ENCODE measurements around the gene ST6GALNAC3.

The ST6GALNAC3 gene

DNA sequence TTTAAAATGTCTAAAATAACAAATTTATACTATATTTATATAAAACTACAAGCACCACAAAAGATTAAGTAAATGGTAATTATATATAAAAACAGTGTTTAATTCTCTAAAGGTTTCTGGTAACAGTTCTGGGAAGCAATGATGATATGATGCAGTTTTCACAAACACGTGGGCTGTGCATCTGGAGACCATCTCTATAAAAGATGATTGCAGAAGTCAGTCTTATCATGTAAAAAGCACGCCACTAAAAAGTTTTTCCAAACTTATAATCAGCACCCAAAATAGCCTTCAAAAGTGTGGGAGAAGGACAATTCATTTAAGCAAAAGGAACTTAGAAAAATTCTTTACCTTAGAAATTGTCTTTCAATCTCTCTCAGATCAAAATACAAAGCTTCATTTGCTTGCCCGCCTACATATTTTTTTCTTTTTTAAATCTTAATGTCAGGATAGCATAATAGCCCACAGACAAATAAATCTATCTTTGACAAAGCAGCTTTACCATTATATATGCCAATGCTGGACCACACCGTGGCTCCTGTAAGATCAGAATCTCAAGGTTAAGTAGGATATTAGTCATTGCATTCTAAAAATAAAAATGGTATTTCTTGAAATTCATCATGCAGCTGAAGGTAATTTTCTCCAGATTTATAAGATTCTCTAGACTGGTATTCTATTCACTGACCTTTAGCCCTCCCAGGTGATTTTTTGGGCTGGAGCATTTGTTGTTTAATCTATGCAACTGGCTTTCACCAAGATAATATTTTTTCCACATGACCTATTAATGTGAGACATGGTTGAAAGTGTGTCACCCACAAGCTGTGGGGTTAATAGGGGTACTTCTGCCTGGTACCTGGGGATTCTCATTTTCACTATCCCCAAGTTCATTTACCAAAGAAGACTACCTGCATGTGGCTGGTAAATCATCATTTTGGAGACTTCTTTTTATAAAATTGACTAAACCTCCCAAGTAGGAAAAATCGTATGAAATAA lies 603.2 kb downstream of the ST6GALNAC3 start:
- DNase-seq (ENCODE audit: low read depth in 1 of 2, low spot score in 1 of 2): no peak

DNA sequence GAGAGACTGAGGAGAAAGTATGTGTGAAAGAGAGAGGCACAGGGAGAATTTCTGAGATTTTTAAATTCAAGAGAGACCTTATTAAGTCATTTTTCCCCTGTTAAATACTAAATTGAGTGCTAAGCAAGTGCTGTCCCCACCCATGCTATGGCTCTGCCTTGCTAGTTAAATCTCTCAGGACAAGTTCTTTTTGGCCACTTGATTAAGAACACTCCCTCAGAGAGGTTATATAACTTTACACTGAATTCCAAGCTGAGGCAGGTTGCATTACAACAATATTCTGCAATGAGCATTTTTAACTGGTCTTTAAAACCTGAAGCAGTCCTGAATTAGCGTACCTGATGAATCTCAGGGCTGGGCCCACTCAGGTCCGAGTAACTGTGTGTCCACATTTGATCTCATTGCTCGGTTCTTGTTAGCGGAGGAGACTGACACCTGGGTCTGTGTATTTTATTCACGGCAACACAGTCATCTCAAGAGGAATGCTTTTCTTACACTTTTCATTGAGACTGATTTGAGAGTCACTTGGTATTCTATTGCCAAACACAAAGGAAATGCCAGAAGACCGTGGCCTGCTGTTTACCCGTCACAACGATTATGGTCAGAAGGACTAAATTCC lies 605.1 kb downstream of the ST6GALNAC3 start:
- DNase-seq (ENCODE audit: low read depth in 1 of 2, low spot score in 1 of 2): no peak

DNA sequence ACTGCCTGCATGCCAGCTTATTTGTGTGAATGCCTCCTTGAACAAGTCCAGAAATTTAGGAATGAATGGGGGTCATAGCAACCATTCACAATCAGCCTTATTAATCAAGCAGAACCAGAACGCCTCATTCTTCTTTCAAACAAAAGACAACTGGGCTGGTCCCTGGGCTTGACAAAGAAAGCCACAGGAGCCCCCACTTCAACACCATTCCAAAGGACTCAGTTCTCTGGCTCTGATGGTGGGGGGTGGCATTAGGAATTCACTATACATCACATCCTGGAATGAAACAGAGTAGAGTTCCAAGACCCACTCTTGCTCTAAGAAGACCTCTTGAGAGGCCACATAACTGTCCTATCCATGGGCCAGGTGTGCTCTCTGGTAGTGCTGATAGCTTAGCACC lies 606.1 kb downstream of the ST6GALNAC3 start:
- DNase-seq (ENCODE audit: low read depth in 1 of 2, low spot score in 1 of 2): no peak

DNA sequence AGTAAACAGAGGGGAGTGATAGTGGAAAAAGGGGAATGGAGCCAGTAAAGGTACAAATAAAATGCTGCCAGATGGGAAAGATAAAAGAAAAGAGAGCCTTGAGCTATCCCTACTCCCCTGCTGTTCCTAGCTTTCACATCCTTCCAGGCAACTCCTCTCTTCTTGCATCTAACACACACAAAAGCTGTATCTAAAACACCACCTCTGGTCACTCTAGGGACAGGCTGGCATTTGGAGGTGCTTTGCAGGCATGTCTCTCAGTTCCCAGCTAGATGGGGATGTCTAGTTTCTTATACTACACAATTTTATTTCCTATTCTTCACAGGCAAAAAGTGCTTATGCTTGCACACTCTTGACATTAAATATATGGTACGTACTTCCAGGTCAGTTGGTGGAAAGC lies 607.6 kb downstream of the ST6GALNAC3 start:
- no peak for DNase-seq (ENCODE audit: low read depth in 1 of 2, low spot score in 1 of 2)

Data from activated CD4-positive, alpha-beta T cell treated with anti-CD3 and anti-CD28 coated beads, Interleukin-2, amount 50 U/mL, for 24 hours (primary cell).